ENCODE measurements around the gene CUL4A.

CUL4A gene

DNA sequence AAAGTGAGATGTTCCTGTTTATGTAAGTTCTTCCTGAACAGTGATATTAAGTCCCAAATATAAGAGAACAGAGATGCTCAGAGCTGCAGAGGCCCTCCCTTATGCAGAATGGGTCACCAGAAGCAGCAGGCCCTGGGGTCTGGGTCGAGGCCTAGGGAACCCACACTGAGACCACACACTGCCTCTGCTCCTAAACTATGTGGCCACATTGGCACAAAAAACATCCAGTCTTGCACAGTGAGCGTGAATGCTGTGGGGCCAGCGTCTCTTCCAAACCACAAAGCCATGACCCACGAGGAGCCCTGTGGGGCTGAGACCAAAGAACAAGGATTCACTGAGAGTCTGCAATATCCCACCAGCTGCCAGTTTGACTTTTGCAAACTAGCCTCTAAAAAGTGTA is 27.4 kb upstream of the CUL4A start:
- no peak for DNase-seq

- no peak for DNase-seq
These were observed 25.8 kb upstream of the CUL4A start for GRCh38 chr13:113183450-113184129.

DNA sequence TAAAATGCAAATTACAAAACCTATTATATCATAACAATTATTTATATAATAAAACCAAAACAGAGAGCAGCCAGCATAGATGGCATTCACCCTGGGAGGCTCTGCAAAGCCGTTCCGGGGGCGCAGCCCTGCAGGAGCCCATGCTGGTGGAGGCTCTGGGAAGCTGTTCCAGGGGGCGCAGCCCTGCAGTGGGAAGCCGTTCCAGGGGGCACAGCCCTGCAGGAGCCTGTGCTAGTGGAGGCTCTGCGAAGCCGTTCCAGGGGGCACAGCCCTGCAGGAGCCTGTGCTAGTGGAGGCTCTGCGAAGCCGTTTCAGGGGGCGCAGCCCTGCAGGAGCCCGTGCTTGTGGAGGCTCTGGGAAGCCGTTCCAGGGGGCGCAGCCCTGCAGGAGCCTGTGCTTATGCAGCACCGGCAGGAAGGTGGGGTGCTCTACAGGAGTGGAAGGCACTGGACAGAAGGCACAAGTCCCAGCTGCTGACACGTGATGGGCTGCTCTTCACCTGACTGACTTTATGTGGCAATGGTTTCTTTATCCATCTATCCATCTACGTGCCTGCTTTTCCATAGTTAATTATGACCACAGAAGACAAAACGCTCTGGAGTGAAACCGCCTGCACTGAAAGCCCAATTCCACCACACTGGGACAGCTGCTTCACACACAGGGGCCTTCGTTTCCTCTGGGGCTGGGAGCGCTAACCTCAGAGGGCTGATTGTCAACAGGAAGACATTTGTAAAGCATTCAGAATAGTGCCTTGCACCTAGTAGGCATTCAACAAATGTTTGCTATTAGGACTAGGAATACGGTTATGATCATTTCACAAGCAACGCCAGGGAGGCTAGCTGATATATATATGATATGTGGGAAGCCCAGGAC is 24.6 kb upstream of the CUL4A start:
- no peak for DNase-seq

DNA sequence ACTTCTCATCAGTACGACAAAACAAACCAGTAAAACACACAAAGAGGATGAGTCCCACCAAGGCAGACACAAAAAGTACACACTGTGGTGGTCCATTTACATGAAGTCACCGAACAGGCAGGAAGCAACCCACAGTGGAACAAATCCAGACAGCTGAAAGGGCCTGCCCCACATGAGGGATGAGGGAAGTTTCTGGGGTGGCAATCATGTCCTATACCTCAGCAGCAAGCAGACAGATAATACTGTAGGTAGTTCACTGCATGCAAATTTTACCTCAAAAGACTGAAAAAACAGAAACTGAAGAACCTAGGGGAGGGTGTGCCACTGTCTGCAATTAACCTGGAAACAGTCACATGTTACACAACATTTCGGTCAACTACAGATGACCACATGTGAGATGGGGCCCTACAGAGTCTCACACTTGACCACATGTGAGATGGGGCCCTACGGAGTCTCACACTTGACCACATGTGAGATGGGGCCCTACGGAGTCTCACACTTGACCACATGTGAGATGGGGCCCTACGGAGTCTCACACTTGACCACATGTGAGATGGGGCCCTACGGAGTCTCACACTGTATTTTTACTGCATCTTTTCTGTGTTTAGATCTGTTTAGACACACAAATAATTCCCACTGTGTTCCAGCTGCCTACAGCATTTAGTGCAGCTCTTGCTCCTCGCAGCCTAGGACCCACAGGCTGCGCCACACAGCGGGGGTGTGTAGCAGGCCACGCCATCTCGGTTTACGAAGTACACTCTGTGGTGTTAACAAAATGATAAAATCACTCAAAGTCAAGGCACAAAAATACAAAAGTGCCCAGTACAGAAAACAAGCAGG is 23.1 kb upstream of the CUL4A start:
- no peak for DNase-seq

- DNase-seq, result no peak
These were observed 22.1 kb upstream of the CUL4A start for GRCh38 chr13:113187263-113187669.

DNA sequence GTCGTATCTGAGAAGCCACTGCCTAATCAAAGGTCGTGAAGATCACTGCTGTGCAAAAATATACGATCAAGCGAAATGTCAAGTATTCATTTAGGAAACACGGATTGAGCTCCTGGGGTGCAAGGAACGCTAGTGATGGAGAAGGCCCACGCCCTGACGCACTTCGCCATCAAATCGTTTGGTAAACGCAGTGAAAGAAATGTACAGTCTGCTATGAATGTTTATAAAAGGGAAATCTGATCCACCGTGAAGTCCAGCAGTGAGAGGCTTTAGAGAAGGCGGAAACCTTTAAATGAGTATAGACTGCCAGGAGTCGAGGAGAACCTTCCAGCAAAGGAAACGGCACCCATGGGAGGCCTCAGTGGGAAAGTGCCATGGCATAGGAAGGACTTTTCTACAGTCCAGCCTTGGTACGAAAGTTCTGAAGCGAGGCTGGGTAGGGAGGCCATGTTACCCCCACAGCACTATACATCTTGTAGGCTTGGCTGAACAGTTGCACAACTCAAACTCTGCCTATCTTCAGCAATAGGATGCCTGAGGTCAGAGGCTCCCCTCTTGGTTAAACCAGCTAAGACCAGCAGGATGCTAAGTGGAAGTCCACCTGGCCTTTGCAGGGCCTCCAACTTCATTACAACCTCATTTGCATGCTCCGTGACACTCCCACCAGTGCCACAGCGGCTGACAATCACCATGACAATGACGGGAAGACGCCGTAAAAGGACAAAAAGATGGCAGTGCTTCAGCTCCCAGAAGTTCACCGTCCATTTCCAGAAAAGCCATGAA is 21.3 kb upstream of the CUL4A start:
- DNase-seq, result no peak

- no peak for DNase-seq
These were observed 19.2 kb upstream of the CUL4A start for GRCh38 chr13:113190181-113190580.

DNA sequence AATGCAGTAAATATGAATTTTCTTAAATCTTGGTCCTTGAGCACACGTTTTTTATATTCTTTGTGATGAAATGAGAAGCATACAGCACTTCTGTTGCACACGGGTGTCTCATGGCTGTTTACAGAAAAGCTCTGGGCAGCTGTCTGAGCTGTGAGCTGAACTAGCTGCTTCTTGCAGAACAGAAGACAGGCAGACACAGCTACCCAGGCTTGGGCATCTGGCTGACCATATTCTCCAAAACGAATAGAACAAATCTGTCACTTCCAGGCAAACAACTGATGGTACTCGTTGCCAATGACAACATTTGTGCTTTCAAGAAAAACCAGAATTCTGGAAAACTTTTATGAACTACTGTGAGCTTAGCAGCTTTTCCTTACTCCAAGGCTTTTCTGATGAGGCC is 17.1 kb upstream of the CUL4A start:
- no peak for DNase-seq

GRCh38 chr13:113192902-113193301 is 16.5 kb upstream of the CUL4A start:
- DNase-seq, result no peak

GRCh38 chr13:113195360-113195759 is 14.1 kb upstream of the CUL4A start:
- DNase-seq, result no peak

- DNase-seq, result no peak
These were observed 12.3 kb upstream of the CUL4A start for GRCh38 chr13:113196970-113197737.

GRCh38 chr13:113201815-113202214 is 7.6 kb upstream of the CUL4A start:
- no peak for DNase-seq

DNA sequence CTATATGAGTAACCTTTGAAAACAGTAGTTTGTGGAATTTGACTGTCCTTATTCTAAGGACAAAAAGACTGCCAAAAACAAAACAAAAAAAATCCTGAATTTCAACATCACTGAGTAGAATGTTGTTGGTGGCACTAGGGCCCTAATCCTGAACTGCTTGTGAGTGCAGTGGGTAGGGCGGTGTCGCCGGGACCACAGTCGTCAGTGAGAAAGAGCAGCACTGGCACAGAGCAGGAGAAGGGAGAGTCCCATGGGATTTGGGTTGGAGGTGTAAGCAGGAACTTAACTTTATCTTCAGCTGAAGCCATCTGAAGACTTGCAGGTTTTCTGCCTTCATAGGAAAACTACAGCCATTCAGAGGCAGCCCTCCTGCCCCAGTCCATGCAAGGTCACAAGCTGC is 6.5 kb upstream of the CUL4A start:
- no peak for DNase-seq

DNA sequence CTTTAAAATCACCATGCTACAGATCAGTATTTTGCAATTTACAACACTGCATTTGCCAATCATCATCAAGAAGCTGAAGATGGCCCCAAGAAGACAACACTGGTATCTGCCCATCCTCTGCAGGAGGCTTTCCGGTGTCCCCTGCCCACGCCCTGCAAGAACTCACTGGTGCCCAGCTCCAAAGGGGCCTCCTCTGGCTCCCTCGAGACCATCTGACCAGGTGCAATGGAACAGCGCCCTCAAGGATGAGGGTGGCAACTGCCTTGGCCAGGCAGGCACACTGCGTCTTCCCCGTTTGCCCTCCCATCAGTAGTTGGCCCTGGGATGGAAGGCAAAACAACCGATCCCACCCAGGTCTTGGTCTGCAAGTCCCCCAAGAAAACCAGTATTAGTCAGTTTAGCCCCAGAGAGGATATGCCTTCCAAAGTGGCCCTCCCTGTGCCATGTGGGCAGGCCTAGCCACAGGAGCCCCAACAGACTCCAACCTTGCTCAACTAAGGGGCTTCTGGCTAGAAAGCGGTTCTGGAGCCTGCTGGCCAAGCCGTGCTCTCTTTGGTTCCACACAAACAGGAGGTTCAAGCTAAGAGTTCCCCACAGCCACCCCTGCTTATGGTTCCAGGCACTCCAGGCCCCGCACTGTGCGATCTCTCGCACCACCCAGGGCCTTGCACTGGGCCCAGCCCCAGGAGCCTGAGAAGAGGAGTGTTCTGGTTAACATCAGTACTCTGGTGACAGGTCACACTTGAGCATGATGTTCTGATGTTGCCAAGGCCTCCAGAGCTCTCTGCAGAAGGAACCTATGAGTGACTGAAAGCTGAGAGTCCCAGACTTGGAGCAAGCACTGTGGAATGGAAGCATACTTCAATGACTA is 5.7 kb upstream of the CUL4A start:
- DNase-seq, result no peak

- DNase-seq, result no peak
These were observed 5.1 kb upstream of the CUL4A start for GRCh38 chr13:113204378-113204734.

DNA sequence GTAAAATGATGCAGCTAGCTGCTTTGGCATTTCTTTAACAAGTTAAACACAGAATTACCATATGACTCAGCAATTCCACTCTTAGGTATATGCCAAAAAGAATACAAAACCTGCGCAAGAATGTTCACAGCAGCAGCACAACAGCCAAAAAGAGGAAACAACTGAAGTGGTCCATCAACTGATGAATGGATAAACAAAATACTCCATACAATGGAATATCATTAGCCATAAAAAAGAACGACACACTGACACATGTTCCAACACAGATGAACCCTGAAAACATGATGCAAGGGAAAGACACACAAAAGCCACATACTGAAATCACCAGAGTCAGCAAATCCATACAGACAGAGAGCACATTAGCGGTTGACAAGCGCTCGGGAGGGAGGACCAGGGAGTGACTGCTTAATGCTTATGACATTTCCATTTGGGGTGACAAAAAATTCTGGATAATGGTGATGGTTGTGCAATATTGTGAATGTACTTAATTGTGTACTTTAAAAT is 3.9 kb upstream of the CUL4A start:
- no peak for DNase-seq

DNA sequence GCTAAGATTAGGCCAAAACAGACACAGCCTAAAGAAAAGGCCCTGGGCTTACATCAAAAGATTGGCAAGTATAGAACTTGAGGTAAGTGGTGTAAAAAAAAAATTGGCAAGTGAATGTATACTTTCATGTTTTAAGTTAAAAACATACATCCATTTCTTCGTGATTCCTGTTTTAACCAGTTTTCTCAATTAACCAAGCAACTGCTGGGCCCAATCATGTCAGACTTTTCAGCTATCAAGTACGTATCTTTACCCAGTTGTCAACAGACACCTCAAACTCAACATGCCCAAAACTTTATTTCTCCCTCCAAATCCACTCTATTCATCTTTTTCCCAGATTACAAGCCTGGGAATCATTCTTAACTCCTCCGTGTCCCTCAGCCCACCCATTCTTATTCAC is 2.0 kb upstream of the CUL4A start:
- no peak for DNase-seq

GRCh38 chr13:113207890-113208420 is 1.5 kb upstream of the CUL4A start:
- peak; percentile 22 for DNase-seq

GRCh38 chr13:113208421-113209335 is 735 bp upstream of the CUL4A start, which contains the start of gene PCID2:
PCID2 (minus strand) TSS chr13:113208669; CDS start chr13:113208634, 35 bp downstream.
- peak; percentile 59 for DNase-seq

Data from NCI-H2107 (cell line).